ENCODE measurements around the gene TMTC4. TPM values are rescaled to one million over a fixed set of nuclear protein-coding genes. Genes with fewer than 3 reads are reported as not detected.

Gene TMTC4
- total RNA-seq, 4 donors from 2014 or later: 8.6 to 13.7 (median 11.4) TPM

DNA sequence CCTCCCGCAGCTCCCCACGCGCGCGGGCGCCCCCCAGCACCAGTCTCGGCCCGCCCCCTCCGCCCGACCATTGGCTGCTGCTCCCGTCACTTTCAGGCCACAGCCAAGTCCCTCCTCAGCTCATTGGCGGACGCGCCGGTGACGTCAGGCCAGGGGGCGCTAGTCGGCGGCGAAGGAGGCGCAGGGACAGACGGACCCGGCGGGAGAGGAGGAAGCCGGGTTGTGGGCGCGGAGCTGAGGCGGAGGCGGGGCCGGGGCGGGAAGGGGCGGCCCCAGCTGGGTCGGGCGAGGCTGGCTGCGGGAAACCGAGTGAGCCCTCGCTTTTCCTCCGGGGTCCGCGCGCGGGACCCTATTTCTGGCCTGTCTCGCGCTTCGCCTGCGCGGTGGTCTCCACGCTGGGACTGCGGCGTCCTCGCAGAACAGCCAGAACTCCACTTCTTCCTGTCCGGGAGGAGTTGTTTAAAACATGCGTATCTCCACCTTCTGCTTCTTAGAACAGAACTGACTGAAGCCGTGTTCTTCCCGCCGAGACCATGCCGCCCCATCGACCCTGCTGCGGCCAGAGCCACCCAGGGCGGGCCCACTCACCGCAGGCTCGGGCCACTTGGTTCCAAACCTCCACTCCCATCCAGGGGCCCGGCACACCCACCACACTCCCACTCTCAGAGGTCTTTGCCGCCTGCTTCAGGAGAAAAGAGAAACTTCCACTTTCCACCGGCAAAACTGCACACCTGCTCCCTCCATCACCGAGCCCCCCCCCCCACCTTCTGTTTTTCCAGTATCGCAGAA, 471 bp upstream of the TMTC4 start:
- TF ChIP-seq CTCF (IDR thresholded peaks at IDR 0.05; ENCODE audit: low read depth): no peak

DNA sequence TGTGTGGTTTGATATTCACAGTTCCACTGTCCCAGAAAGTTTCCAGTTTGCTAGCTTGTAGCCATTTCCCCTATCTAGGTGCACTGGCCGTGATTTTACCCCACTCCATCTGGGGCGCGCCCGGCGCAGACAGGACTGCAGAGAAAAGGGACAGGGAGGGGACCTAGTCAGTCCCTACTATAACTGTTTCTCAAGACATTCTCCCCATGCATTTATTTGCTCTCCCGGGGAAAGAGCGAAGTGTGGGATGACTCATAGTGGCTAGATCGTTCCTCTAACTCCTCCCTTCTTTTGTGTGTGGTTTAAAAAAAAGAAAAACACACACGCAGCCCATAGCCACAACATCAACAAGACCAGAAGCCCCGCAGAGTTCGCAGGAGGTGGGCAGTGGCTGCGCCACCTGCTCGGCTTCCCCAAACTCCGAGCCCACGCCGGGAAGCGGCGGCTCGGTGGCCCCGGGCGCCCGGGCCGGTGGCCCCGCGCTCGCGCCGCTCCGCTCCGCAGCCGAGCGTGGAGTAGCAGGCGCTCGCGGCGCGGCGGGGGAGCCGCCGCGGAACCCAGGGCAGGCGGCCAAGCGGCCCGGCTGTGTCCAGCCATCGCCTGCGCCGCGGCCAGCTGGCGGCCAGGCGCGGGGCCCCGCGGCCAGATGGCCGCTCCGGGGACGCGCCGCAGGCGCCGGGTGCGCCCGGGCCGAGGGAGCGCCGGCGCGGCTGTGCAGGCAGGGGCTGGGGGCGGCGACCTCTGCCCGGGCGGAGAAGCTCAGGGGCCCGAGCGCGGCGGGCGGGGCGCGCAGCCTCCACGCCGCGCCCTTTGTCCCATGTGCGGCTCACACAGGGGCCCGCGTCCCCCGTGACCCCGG, 653 bp downstream of the TMTC4 start:
- no peak for TF ChIP-seq CTCF (IDR thresholded peaks at IDR 0.05; ENCODE audit: low read depth)

- no peak for TF ChIP-seq CTCF (IDR thresholded peaks at IDR 0.05; ENCODE audit: low read depth)
Measured at GRCh38 chr13:100673376-100673712, 1.3 kb downstream of the TMTC4 start.

DNA sequence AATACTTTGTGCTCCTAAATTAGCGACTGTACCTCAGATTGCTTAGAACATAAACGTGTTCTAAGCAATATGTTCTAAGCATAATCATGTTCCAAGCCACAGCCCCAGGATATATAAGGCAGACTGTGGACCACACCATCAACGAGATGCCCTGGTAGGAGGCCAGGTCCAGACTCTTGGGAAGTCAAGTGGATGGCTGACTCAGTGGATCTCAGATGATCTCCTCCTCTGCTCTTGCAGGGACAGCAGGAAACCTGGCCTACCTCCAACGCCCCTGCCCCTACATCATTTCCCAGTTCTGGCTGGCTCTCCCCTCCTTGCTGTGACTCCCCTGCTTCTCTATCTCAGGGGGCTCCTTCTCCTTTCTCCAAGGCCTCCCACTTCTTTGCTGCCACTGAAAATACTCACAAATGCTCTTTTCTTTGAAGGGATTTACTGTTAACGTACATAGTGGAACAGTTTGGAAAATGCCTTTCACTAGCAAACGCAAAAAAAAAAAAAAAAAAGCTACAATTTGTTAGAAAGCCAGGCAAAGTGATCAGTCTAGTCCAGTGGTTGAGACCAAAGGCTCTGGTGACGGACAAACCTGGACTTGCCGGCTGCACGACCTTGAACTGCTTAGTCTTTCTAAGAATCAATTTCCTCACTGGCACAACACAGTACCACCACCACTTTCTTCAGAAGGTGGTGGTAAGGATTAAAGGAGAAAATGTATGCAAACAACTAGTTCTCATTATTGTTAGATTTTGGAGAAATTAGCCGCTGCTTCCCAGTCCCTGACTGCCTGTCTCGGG, 3.0 kb downstream of the TMTC4 start:
- no peak for TF ChIP-seq CTCF (IDR thresholded peaks at IDR 0.05; ENCODE audit: low read depth)

- no peak for TF ChIP-seq CTCF (IDR thresholded peaks at IDR 0.05; ENCODE audit: low read depth)
Measured at GRCh38 chr13:100668408-100668807, 6.2 kb downstream of the TMTC4 start.

DNA sequence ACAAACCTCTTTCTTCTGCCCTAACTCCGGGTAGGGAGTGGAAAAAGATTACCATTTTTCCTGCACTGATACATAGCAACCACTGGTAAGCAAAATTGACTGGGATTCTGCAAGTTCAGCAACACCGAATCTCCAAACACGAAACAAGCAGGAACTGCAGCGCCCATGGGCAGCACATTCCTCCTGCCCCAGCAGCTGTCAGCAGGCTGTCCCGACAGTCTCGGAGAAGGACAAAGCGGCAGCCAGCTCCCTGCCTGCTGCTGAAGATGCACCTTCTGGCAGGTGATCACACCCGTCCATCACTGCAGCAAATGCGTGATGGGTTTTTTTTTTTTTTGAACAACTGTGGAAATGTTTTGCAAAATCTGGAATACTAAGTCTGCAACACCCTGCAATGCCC, 6.7 kb downstream of the TMTC4 start:
- no peak for TF ChIP-seq CTCF (IDR thresholded peaks at IDR 0.05; ENCODE audit: low read depth)

- no peak for TF ChIP-seq CTCF (IDR thresholded peaks at IDR 0.05; ENCODE audit: low read depth)
Measured at GRCh38 chr13:100666124-100666523, 8.5 kb downstream of the TMTC4 start.

Data from subcutaneous adipose tissue (tissue), 4 donors.